GM12878 (cell line): Measurements from ENCODE around the gene CETN1. TPM values are rescaled to one million over a fixed set of nuclear protein-coding genes. Genes with fewer than 3 reads are reported as not detected.
A peak's percentile ranks its signal among the peaks of the same experiment; 100 is the strongest.

Experiments used
- ATAC-seq: fragments of 200-7000 bp; cut with Tn5 transposase; 3 replicates; pipeline ENCODE4 v1.9.1; 2020; ENCODE audit warnings: mild to moderate bottlenecking, moderate library complexity
- BruUV-seq: library from RNA; stranded (reverse); fragments of 400-500 nt; replicated peaks from 2 replicates; lab custom pipeline; 2021; lab: Mats Ljungman, UMichigan
- CTCF ChIA-PET: fragments of 300-600 bp; sonication (Branson Sonifier 250); formaldehyde crosslinking; extraction: SDS; loops from one replicate; lab custom pipeline; 2021; ENCODE audit warnings: inconsistent platforms; lab: Yijun Ruan, JAX
- POLR2A ChIA-PET: fragments of 350-600 bp; formaldehyde crosslinking; extraction: SDS; loops from one replicate; lab custom pipeline; 2021; ENCODE audit warnings: inconsistent platforms; lab: Charles Lee
- RAD21 ChIA-PET: fragments of 300-600 bp; sonication (Branson Sonifier 250); formaldehyde crosslinking; loops from one replicate; lab custom pipeline; 2023; ENCODE audit warnings: antibody characterized with exemption; ENCODE audit not compliant: unreplicated experiment; lab: Charles Lee
- SMC1A ChIA-PET: fragments of 300-600 bp; sonication (Branson Sonifier 250); formaldehyde crosslinking; loops from one replicate; lab custom pipeline; 2023; ENCODE audit not compliant: unreplicated experiment, uncharacterized antibody; lab: Charles Lee
- DNase-seq: peaks from one replicate; pipeline ENCODE4 v3.0.0-alpha.2; 2011; ENCODE audit warnings: low read depth, low spot score
- FAIRE-seq: peaks from 3 replicates; lab custom pipeline; 2011; peaks lifted over from hg19 to GRCh38; lab: Jason Lieb, UNC
- H2AFZ ChIP-seq: 2 replicates; pipeline ENCODE4 v1.6.0; 2011; ENCODE audit warnings: low read depth, low read length, control low read depth; ENCODE audit not compliant: control insufficient read depth
- H3K27ac ChIP-seq: 2 replicates; pipeline ENCODE4 v1.5.1; 2011; ENCODE audit warnings: control low read depth; ENCODE audit not compliant: control insufficient read depth, insufficient read depth
- H3K27me3 ChIP-seq, 2 experiments: replicated peaks in 1 of 2; 2 replicates each; pipeline versions ENCODE4 v1.6.0 to v1.6.1; 2011; ENCODE audit warnings: low read length in 1 of 2; ENCODE audit not compliant: control insufficient read depth in 2 of 2, insufficient read depth in 2 of 2
- H3K36me3 ChIP-seq, 2 experiments: 2 replicates each; pipeline ENCODE4 v1.5.1; 2011; ENCODE audit warnings: low read length in 1 of 2; ENCODE audit not compliant: control insufficient read depth in 2 of 2, insufficient read depth in 2 of 2
- H3K4me1 ChIP-seq: 2 replicates; pipeline ENCODE4 v1.6.1; 2011; ENCODE audit warnings: mild to moderate bottlenecking, low read length, moderate library complexity, mixed read lengths; ENCODE audit not compliant: control insufficient read depth, insufficient read depth
- H3K4me2 ChIP-seq: 2 replicates; pipeline ENCODE4 v1.6.0; 2011; ENCODE audit warnings: control low read depth; ENCODE audit not compliant: control insufficient read depth, insufficient read depth
- H3K4me3 ChIP-seq: fragments of 200-600 bp; sonication (generic); 2 replicates; pipeline ENCODE4 v1.5.1; 2016
- H3K79me2 ChIP-seq: 2 replicates; pipeline ENCODE4 v1.6.0; 2011; ENCODE audit warnings: low read length; ENCODE audit not compliant: control insufficient read depth, insufficient read depth
- H3K9ac ChIP-seq: 2 replicates; pipeline ENCODE4 v1.8.0; 2011; ENCODE audit warnings: low read length, control low read depth, mixed read lengths; ENCODE audit not compliant: control insufficient read depth, insufficient read depth
- H3K9me3 ChIP-seq: replicated peaks from 3 replicates; pipeline ENCODE4 v1.5.1; 2011; ENCODE audit warnings: mild to moderate bottlenecking, low read length; ENCODE audit not compliant: control insufficient read depth, insufficient read depth
- H4K20me1 ChIP-seq: 2 replicates; pipeline ENCODE4 v1.6.0; 2011; ENCODE audit not compliant: control insufficient read depth, insufficient read depth
- BACH1 ChIP-seq: fragments of 450-650 bp; IDR thresholded peaks from 2 replicates; pipeline ENCODE4 v1.6.1; 2017; ENCODE audit warnings: mild to moderate bottlenecking, borderline replicate concordance
- BCL11A ChIP-seq: IDR thresholded peaks from 2 replicates; pipeline ENCODE4 v1.6.1; 2011; ENCODE audit warnings: low read depth, low read length
- BMI1 ChIP-seq: fragments of 450-650 bp; IDR thresholded peaks from 2 replicates; pipeline ENCODE4 v1.6.1; 2016; ENCODE audit warnings: mild to moderate bottlenecking, moderate library complexity, borderline replicate concordance
- CBX3 ChIP-seq: fragments of 200-600 bp; sonication (generic); IDR thresholded peaks from 2 replicates; pipeline ENCODE4 v1.6.1; 2016; ENCODE audit warnings: low read depth, borderline replicate concordance
- CREB1 ChIP-seq: IDR thresholded peaks from 2 replicates; pipeline ENCODE4 v1.6.1; 2012; ENCODE audit warnings: low read depth, mild to moderate bottlenecking, inconsistent platforms
- EZH2 ChIP-seq: IDR thresholded peaks from 2 replicates; pipeline ENCODE4 v1.6.1; 2012; ENCODE audit warnings: low read depth, mild to moderate bottlenecking, control low read depth, inconsistent platforms, low read length, borderline replicate concordance; ENCODE audit not compliant: control insufficient read depth
- NBN ChIP-seq: fragments of 450-650 bp; IDR thresholded peaks from 2 replicates; pipeline ENCODE4 v1.6.1; 2016
- NR2C2 ChIP-seq: IDR thresholded peaks from 2 replicates; pipeline ENCODE4 v1.6.1; 2011; ENCODE audit warnings: borderline replicate concordance, low read depth; ENCODE audit not compliant: control insufficient read depth, insufficient read length
- SMC3 ChIP-seq: IDR thresholded peaks from 2 replicates; pipeline ENCODE4 v1.6.1; 2011; ENCODE audit warnings: low read length, improper control_type of control experiment, borderline replicate concordance
- YBX1 ChIP-seq: fragments of 450-650 bp; IDR thresholded peaks from 2 replicates; pipeline ENCODE4 v1.6.1; 2016; ENCODE audit warnings: antibody characterized with exemption
- WGBS: methylation state at CpG from one replicate; pipeline ENCODE4 v1.1.6; 2016; ENCODE audit warnings: low lambda C conversion rate; ENCODE audit not compliant: insufficient replicate concordance, insufficient coverage; ENCODE audit errors: missing lambda C conversion rate; 5-methylcytosine and 5-hydroxymethylcytosine counted together
- in situ Hi-C: fragments of 300-500 bp; cut with MboI; formaldehyde crosslinking; loops from 9 replicates; pipeline ENCODE4 v1.14.3; 2018; ENCODE audit warnings: mixed read lengths
- intact Hi-C: fragments of 100-400 bp; cut with micrococcal nuclease; formaldehyde crosslinking; loops from one replicate; pipeline ENCODE4 v1.14.2; 2022; ENCODE audit not compliant: unreplicated experiment
- polyA plus RNA-seq, 11 experiments: library from polyadenylated mRNA; depleted of rRNA in 4 of 11; unstranded in 6 of 11; stranded (reverse) in 5 of 11; fragments of >200 nt; fragmentation: Nextera tagmentation in 4 of 11; fragmentation: Illumina TruSeq in 1 of 11; extraction: Ambion mirVana in 4 of 11; extraction: Trizol in 1 of 11; gene quantifications; 1 replicate in 1 of 11; 2 replicates in 10 of 11; pipeline versions ENCODE4 v1.2.1 to v1.2.3, GENCODE V29; 2011 to 2016; ENCODE audit warnings: inconsistent platforms in 2 of 11, missing spikeins in 2 of 11, low read depth in 1 of 11
- total RNA-seq, 4 experiments: library from RNA; depleted of rRNA in 3 of 4; stranded (reverse); fragments of >200 nt in 3 of 4; fragmentation: Illumina TruSeq in 1 of 4; extraction: Trizol in 1 of 4; gene quantifications; 2 replicates each; pipeline versions ENCODE4 v1.2.1 to v1.2.3, GENCODE V29; 2013 to 2021
- TF ChIP-seq, protein P1 (sequence below): fragments of 450-650 bp; IDR thresholded peaks from 2 replicates; pipeline ENCODE4 v1.6.1; 2017; ENCODE audit warnings: mild to moderate bottlenecking, low read depth, inconsistent platforms; ENCODE audit not compliant: poor library complexity, severe bottlenecking
- TF ChIP-seq, protein P2 (sequence below), 3 experiments: IDR thresholded peaks in 2 of 3; conservative IDR thresholded peaks in 1 of 3; 2 replicates each; pipeline ENCODE4 v1.5.1; 2011; ENCODE audit warnings: low read depth in 3 of 3, low read length in 3 of 3, mild to moderate bottlenecking in 3 of 3, control low read depth in 2 of 3, moderate library complexity in 2 of 3, inconsistent platforms in 1 of 3, mixed read lengths in 1 of 3; ENCODE audit not compliant: control insufficient read depth in 2 of 3, insufficient read depth in 1 of 3; ENCODE audit errors: extremely low read depth in 1 of 3
- TF ChIP-seq, protein P3 (sequence below): fragments of 450-650 bp; IDR thresholded peaks from 2 replicates; pipeline ENCODE4 v1.6.1; 2017; ENCODE audit warnings: antibody characterized with exemption, mild to moderate bottlenecking, moderate library complexity
- TF ChIP-seq, protein P4 (sequence below): IDR thresholded peaks from 2 replicates; pipeline ENCODE4 v1.6.1; 2011; ENCODE audit warnings: low read depth, low read length, improper control_type of control experiment, borderline replicate concordance

Gene CETN1
- total and polyA plus RNA-seq, 10 of the 15 experiments (the other 5 are each of a cell fraction or from before 2014, with no cell fraction given) = not detected

DNA sequence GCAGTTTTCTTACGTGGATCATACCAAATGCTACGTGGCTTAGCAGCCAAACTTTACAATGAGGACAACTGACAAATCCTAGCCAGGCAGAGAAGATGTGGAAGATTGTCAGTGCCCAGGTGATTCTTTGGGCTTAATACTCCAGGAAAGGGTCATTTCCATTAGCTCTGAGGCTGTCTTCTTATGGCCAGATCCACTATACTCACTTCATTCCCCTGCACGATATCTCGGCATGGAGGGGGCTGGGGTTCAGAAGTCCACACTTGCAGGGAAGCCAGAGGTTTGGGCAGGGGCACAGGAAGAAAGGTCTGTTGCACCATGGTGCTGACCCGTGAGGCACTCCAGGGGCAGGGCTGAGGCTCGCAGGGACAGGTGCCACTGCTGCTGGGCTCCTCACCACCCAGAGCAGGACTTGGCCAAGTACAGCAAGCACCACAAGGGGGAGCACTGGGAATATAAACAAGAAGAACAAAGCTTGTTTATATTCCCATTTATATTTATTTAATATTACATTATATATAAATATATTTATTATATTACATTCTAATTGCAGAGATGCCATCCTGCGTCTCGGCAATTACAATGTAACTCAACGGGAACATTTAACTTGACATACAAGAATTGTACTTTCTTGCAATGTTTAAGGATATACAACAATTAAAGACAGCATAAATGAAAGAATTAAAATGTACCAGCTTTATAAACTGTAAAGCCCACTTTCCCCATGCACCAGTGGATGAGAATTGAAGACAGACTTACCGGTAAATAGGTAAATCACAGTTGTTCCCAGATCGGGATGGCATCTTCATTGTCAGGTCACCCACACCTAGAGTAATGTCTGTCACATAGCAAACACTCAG, 43.8 kb downstream of the CETN1 start:
- Histone ChIP-seq H3K4me2 (no peak overlapping the region), H4K20me1 (no peaks in the 10 kb centered on the region), H3K27ac (no peak overlapping the region), H3K4me3 (no peak overlapping the region), H3K9ac (no peak overlapping the region), H3K27me3 (no peaks in the 10 kb centered on the region), H3K4me1 (no peaks in the 10 kb centered on the region), H2AFZ (no peak overlapping the region), H3K36me3 (no peaks in the 10 kb centered on the region), H3K9me3 (no peaks in the 10 kb centered on the region), H3K79me2 (no peaks in the 10 kb centered on the region)
- DNase-seq (no peak), FAIRE-seq (no peak), ATAC-seq (peak; percentile 97)
- intact Hi-C loops (loop anchor here (1.0 to 10.0 kb wide), 5 partner anchors 53 to 215 kb away; partner anchors contain the start of gene ENOSF1), in situ Hi-C loops (loop anchor here (5.0 kb wide), 1 partner anchor 208 kb away; no protein-coding TSS in a partner anchor)
- no TSS peak for BruUV-seq
- 64% methylated on average over 11 of the region's 11 CpGs for WGBS
- RAD21 ChIA-PET = interaction anchor here (0.9 to 10.9 kb wide), 16 partner anchors 18 to 216 kb away, joined by 3 to 168 read pairs (median 4); partner anchors contain the start of gene TYMS
- POLR2A ChIA-PET = interaction anchor here (1.1 kb wide), 1 partner anchor 207 kb away, joined by 4 read pairs; no protein-coding TSS in a partner anchor
- CTCF ChIA-PET = interaction anchor here (0.5 to 10.5 kb wide), 41 partner anchors 9 to 480 kb away, joined by 3 to 251 read pairs (median 5); partner anchors contain the start of genes CLUL1 and TYMS
- SMC1A ChIA-PET = interaction anchor here (1.0 to 12.3 kb wide), 26 partner anchors 8 to 218 kb away, joined by 3 to 188 read pairs (median 5); no protein-coding TSS in a partner anchor
- no peak for TF ChIP-seq BACH1
- TF ChIP-seq EZH2 = no peak
- TF ChIP-seq, protein P1, sequence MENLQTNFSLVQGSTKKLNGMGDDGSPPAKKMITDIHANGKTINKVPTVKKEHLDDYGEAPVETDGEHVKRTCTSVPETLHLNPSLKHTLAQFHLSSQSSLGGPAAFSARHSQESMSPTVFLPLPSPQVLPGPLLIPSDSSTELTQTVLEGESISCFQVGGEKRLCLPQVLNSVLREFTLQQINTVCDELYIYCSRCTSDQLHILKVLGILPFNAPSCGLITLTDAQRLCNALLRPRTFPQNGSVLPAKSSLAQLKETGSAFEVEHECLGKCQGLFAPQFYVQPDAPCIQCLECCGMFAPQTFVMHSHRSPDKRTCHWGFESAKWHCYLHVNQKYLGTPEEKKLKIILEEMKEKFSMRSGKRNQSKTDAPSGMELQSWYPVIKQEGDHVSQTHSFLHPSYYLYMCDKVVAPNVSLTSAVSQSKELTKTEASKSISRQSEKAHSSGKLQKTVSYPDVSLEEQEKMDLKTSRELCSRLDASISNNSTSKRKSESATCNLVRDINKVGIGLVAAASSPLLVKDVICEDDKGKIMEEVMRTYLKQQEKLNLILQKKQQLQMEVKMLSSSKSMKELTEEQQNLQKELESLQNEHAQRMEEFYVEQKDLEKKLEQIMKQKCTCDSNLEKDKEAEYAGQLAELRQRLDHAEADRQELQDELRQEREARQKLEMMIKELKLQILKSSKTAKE = no peak
- TF ChIP-seq, protein P2, sequence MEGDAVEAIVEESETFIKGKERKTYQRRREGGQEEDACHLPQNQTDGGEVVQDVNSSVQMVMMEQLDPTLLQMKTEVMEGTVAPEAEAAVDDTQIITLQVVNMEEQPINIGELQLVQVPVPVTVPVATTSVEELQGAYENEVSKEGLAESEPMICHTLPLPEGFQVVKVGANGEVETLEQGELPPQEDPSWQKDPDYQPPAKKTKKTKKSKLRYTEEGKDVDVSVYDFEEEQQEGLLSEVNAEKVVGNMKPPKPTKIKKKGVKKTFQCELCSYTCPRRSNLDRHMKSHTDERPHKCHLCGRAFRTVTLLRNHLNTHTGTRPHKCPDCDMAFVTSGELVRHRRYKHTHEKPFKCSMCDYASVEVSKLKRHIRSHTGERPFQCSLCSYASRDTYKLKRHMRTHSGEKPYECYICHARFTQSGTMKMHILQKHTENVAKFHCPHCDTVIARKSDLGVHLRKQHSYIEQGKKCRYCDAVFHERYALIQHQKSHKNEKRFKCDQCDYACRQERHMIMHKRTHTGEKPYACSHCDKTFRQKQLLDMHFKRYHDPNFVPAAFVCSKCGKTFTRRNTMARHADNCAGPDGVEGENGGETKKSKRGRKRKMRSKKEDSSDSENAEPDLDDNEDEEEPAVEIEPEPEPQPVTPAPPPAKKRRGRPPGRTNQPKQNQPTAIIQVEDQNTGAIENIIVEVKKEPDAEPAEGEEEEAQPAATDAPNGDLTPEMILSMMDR (IDR thresholded peaks at IDR 0.05 in 2 of 3, conservative IDR thresholded peaks at IDR 0.05 in 1 of 3; ENCODE audit: control insufficient read depth in 2 of 3, extremely low read depth in 1 of 3, insufficient read depth in 1 of 3, low read depth in 3 of 3, low read length in 3 of 3) = peak; percentile 51 to 73 (median 72)
- no peak for TF ChIP-seq BCL11A
- TF ChIP-seq, protein P3, sequence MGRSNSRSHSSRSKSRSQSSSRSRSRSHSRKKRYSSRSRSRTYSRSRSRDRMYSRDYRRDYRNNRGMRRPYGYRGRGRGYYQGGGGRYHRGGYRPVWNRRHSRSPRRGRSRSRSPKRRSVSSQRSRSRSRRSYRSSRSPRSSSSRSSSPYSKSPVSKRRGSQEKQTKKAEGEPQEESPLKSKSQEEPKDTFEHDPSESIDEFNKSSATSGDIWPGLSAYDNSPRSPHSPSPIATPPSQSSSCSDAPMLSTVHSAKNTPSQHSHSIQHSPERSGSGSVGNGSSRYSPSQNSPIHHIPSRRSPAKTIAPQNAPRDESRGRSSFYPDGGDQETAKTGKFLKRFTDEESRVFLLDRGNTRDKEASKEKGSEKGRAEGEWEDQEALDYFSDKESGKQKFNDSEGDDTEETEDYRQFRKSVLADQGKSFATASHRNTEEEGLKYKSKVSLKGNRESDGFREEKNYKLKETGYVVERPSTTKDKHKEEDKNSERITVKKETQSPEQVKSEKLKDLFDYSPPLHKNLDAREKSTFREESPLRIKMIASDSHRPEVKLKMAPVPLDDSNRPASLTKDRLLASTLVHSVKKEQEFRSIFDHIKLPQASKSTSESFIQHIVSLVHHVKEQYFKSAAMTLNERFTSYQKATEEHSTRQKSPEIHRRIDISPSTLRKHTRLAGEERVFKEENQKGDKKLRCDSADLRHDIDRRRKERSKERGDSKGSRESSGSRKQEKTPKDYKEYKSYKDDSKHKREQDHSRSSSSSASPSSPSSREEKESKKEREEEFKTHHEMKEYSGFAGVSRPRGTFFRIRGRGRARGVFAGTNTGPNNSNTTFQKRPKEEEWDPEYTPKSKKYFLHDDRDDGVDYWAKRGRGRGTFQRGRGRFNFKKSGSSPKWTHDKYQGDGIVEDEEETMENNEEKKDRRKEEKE = no peak
- no peak for TF ChIP-seq NR2C2
- no peak for TF ChIP-seq YBX1
- no peak for TF ChIP-seq CREB1
- no peak for TF ChIP-seq BMI1
- TF ChIP-seq NBN = no peak
- TF ChIP-seq, protein P4, sequence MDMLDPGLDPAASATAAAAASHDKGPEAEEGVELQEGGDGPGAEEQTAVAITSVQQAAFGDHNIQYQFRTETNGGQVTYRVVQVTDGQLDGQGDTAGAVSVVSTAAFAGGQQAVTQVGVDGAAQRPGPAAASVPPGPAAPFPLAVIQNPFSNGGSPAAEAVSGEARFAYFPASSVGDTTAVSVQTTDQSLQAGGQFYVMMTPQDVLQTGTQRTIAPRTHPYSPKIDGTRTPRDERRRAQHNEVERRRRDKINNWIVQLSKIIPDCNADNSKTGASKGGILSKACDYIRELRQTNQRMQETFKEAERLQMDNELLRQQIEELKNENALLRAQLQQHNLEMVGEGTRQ = no peak
- TF ChIP-seq SMC3 = peak; percentile 76; the same call in 1 of the 2 replicates
- no peak for TF ChIP-seq CBX3
